GM06990 (cell line): ENCODE measurements around the gene METRNL.

Experiments
- DNase-seq: peaks from one replicate; pipeline ENCODE4 v3.0.0-alpha.2; 2011; ENCODE audit not compliant: insufficient read length; ENCODE audit errors: extremely low read depth
- H3K27me3 ChIP-seq: replicated peaks from 2 replicates; pipeline ENCODE4 v1.6.0; 2011; ENCODE audit warnings: low read length; ENCODE audit not compliant: control insufficient read depth, insufficient read depth
- H3K36me3 ChIP-seq: 2 replicates; pipeline ENCODE4 v1.5.1; 2011; ENCODE audit warnings: low read length; ENCODE audit not compliant: control insufficient read depth, insufficient read depth
- H3K4me3 ChIP-seq: replicated peaks from 2 replicates; pipeline ENCODE4 v1.5.1; 2011; ENCODE audit warnings: low read depth, mild to moderate bottlenecking, control low read depth, low read length
- CTCF ChIP-seq: IDR thresholded peaks from 2 replicates; pipeline ENCODE4 v1.5.1; 2011; ENCODE audit warnings: low read length, control low read depth, mild to moderate bottlenecking, inconsistent platforms; ENCODE audit not compliant: insufficient read depth, poor library complexity, severe bottlenecking

Gene METRNL

GRCh38 chr17:83071365-83071764, 8.0 kb upstream of the METRNL start:
- TF ChIP-seq CTCF = no peak
- DNase-seq = no peak
- Histone ChIP-seq H3K36me3 (no peaks in the 10 kb centered on the region), H3K4me3 (no peak overlapping the region), H3K27me3 (peaks cover 1% of the 10 kb centered on the region)

- DNase-seq = no peak
- no peak for TF ChIP-seq CTCF
- H3K36me3 ChIP-seq = no peaks in the 10 kb centered on the region
- no peak overlapping the region for H3K4me3 ChIP-seq
- H3K27me3 ChIP-seq = peaks cover 1% of the 10 kb centered on the region
Observed at GRCh38 chr17:83071966-83072562, 7.3 kb upstream of the METRNL start.

- Histone ChIP-seq H3K4me3 (no peak overlapping the region), H3K36me3 (no peaks in the 10 kb centered on the region), H3K27me3 (peaks cover 1% of the 10 kb centered on the region)
- no peak for DNase-seq
- TF ChIP-seq CTCF = no peak
Observed at GRCh38 chr17:83072600-83073358, 6.6 kb upstream of the METRNL start.

GRCh38 chr17:83073389-83074063, 5.9 kb upstream of the METRNL start:
- no peak overlapping the region for H3K4me3 ChIP-seq
- H3K27me3 ChIP-seq = peaks cover 1% of the 10 kb centered on the region
- no peak for DNase-seq
- H3K36me3 ChIP-seq = no peaks in the 10 kb centered on the region
- TF ChIP-seq CTCF = no peak

GRCh38 chr17:83074486-83075223, 4.8 kb upstream of the METRNL start:
- Histone ChIP-seq H3K36me3 (no peaks in the 10 kb centered on the region), H3K27me3 (peaks cover 1% of the 10 kb centered on the region), H3K4me3 (no peak overlapping the region)
- no peak for TF ChIP-seq CTCF
- DNase-seq = no peak
